ENCODE results near the gene FLRT1.

- TF ChIP-seq CTCF (IDR thresholded peaks at IDR 0.05) (no peak), POLR2AphosphoS5 (IDR thresholded peaks at IDR 0.05) (no peak), POLR2A (IDR thresholded peaks at IDR 0.05) (no peak)
Observed at GRCh38 chr11:64077607-64078006, 41.9 kb downstream of the FLRT1 start.
